GM23338 (cell line): ENCODE data around the gene RWDD3.

Experiments used
- CREB1 ChIP-seq: fragments of 250-450 bp; sonication (Bioruptor Pico); IDR thresholded peaks from 2 replicates; pipeline ENCODE4 v1.5.0; 2020; ENCODE audit warnings: low read depth, mild to moderate bottlenecking, moderate library complexity
- EZH2 ChIP-seq: fragments of 200-600 bp; sonication (generic); IDR thresholded peaks from one replicate; pipeline ENCODE4 v1.8.0; 2017; ENCODE audit warnings: antibody characterized with exemption, mild to moderate bottlenecking, low read depth; ENCODE audit not compliant: unreplicated experiment
- EZH2phosphoT487 ChIP-seq: fragments of 200-600 bp; sonication (generic); IDR thresholded peaks from one replicate; pipeline ENCODE4 v1.8.1; 2018; ENCODE audit warnings: antibody characterized with exemption; ENCODE audit not compliant: unreplicated experiment
- POLR2AphosphoS5 ChIP-seq: IDR thresholded peaks from 2 replicates; pipeline ENCODE4 v1.6.1; 2016; ENCODE audit warnings: antibody characterized with exemption, low read depth
- STAT1 ChIP-seq: IDR thresholded peaks from one replicate; pipeline ENCODE4 v1.6.1; 2016; ENCODE audit warnings: antibody characterized with exemption; ENCODE audit not compliant: unreplicated experiment
- ZNF331 ChIP-seq: fragments of 250-450 bp; sonication (Bioruptor Pico); IDR thresholded peaks from 2 replicates; pipeline ENCODE4 v1.5.0; 2020; ENCODE audit warnings: low read depth, mild to moderate bottlenecking, moderate library complexity
- TF ChIP-seq, protein P1 (sequence below), 2 experiments: fragments of 200-600 bp in 1 of 2; sonication (generic) in 1 of 2; conservative IDR thresholded peaks; 2 replicates each; pipeline versions ENCODE4 v1.5.1 to v1.6.1; 2016 to 2017; ENCODE audit warnings: antibody characterized with exemption in 2 of 2, low read depth in 2 of 2, mild to moderate bottlenecking in 2 of 2, moderate library complexity in 1 of 2

GRCh38 chr1:95193591-95193990, 40.4 kb upstream of the RWDD3 start:
- TF ChIP-seq, protein P1, sequence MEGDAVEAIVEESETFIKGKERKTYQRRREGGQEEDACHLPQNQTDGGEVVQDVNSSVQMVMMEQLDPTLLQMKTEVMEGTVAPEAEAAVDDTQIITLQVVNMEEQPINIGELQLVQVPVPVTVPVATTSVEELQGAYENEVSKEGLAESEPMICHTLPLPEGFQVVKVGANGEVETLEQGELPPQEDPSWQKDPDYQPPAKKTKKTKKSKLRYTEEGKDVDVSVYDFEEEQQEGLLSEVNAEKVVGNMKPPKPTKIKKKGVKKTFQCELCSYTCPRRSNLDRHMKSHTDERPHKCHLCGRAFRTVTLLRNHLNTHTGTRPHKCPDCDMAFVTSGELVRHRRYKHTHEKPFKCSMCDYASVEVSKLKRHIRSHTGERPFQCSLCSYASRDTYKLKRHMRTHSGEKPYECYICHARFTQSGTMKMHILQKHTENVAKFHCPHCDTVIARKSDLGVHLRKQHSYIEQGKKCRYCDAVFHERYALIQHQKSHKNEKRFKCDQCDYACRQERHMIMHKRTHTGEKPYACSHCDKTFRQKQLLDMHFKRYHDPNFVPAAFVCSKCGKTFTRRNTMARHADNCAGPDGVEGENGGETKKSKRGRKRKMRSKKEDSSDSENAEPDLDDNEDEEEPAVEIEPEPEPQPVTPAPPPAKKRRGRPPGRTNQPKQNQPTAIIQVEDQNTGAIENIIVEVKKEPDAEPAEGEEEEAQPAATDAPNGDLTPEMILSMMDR (conservative IDR thresholded peaks at IDR 0.05; ENCODE audit: low read depth in 2 of 2), result no peak
- TF ChIP-seq CREB1 (no peak), EZH2 (no peak), STAT1 (no peak), POLR2AphosphoS5 (no peak), EZH2phosphoT487 (no peak), ZNF331 (CRISPR knock-in tag) (no peak)
